Gastroesophageal sphincter (tissue), 4 donors: ENCODE data around the gene SCO2. TPM values are rescaled to one million over a fixed set of nuclear protein-coding genes. Genes with fewer than 3 reads are reported as not detected.

Experiments used
- ATAC-seq: fragments of 150-250 bp; one replicate; pipeline ENCODE4 v1.9.1; 2016; ENCODE audit warnings: mild to moderate bottlenecking, moderate library complexity
- H3K27ac ChIP-seq, 4 donors: fragments of 200-600 bp; sonication (generic) in 3 of 4; 1 replicate in 3 of 4; 2 replicates in 1 of 4; pipeline ENCODE4 v1.5.1; 2016 to 2019
- H3K27me3 ChIP-seq: fragments of 200-600 bp; sonication (generic); one replicate; pipeline ENCODE4 v1.5.1; 2019
- H3K36me3 ChIP-seq, 2 donors: fragments of 200-600 bp; sonication (generic); one replicate each; pipeline ENCODE4 v1.5.1; 2019; ENCODE audit warnings: control low read depth in 1 of 2
- H3K4me1 ChIP-seq, 3 donors: fragments of 200-600 bp; sonication (generic); 1 replicate in 2 of 3; 2 replicates in 1 of 3; pipeline ENCODE4 v1.5.1; 2016 to 2019; ENCODE audit warnings: control low read depth in 2 of 3
- H3K4me3 ChIP-seq, 2 donors: fragments of 200-600 bp; sonication (generic); one replicate each; pipeline ENCODE4 v1.5.1; 2019; ENCODE audit warnings: mild to moderate bottlenecking in 1 of 2, moderate library complexity in 1 of 2
- H3K9me3 ChIP-seq, 3 donors: fragments of 200-600 bp; sonication (generic); one replicate each; pipeline ENCODE4 v1.5.1; 2017 to 2019; ENCODE audit warnings: control low read depth in 2 of 3
- EP300 ChIP-seq: sonication (generic); formaldehyde crosslinking; IDR thresholded peaks from one replicate; pipeline ENCODE4 v1.6.1; 2017; ENCODE audit warnings: antibody characterized with exemption, mild to moderate bottlenecking
- POLR2A ChIP-seq, 2 donors: fragments of 450-650 bp; IDR thresholded peaks; one replicate each; pipeline ENCODE4 v1.6.1; 2017; ENCODE audit warnings: antibody characterized with exemption in 2 of 2, mild to moderate bottlenecking in 2 of 2, moderate library complexity in 1 of 2
- POLR2AphosphoS5 ChIP-seq: sonication (generic); formaldehyde crosslinking; IDR thresholded peaks from one replicate; pipeline ENCODE4 v1.6.1; 2017; ENCODE audit warnings: antibody characterized with exemption
- WGBS, 2 donors: methylation state at CpG; one replicate each; pipeline ENCODE4 v1.1.5; 2018; ENCODE audit warnings: low coverage in 1 of 2; 5-methylcytosine and 5-hydroxymethylcytosine counted together
- total RNA-seq, 4 donors: library from RNA; depleted of rRNA; stranded (reverse); fragments of >200 nt; gene quantifications; one replicate each; pipeline ENCODE4 v1.1.0, GENCODE V29; 2016
- TF ChIP-seq, protein P1 (sequence below), 4 experiments: fragments of 200-600 bp in 2 of 4; fragments of 450-650 bp in 2 of 4; sonication (generic) in 1 of 4; IDR thresholded peaks; one replicate each; pipeline ENCODE4 v1.5.1; 2017 to 2019; ENCODE audit warnings: antibody characterized with exemption in 4 of 4, mild to moderate bottlenecking in 2 of 4, moderate library complexity in 2 of 4

Gene SCO2
- total RNA-seq, 4 donors from 2014 or later, result 1.2 to 1.8 TPM; not detected in 2

DNA sequence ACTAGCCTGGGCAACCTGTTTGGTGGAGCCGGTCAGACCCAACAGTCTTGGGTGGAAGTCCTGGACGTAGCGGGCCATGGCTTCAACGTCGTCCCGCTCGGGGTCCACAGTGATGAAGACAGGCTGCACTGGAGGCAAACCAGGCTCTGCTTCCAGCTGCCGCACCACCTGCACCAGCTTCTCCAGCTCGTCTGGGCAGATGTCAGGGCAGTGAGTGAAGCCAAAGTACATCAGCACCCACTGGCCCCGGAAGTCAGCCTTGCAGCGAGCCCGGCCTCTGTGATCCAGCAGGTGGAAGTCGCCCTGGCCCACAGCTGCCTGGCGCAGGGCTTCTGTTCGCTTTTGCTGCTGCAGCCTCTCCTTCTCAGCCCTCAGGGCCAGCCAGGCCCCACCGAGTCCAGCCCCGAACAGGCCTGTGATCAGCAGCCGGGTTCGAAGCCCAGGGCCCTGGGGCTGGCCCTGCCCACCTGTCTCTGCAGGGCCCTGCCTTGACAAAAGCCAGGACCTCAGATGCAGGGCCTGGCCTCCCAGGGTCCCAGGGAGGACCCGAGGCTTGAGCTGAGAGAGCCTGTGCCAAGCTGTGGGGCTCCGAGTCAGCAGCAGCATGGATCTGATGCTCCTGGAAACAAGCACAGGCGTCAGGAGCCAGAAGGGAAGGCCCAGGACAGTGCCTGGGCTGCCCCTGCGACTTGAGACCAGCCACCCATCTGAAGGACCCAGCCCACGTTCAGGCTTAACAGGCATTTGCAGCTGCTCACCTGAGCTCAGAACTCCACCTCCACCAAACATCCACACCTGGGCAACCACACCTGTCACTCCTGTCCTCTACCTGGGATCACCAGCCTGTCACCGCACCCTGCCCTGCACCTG lies 1.4 kb downstream of the SCO2 start:
- no CpG with 5 or more reads among the region's 25 CpGs for WGBS, 2 donors
- ATAC-seq, result no peak
- Histone ChIP-seq H3K27ac (peak overlapping the region in 3 of 4 donors; percentile 86 to 93 (median 92)), H3K4me3 (peak overlapping the region in 1 of 2 donors; percentile 63), H3K27me3 (peaks cover under 1% of the 10 kb centered on the region), H3K36me3 (peaks cover 0 to 52% of the 10 kb centered on the region in 2 donors), H3K4me1 (peaks cover 0 to 49% (median 20%) of the 10 kb centered on the region in 3 donors), H3K9me3 (no peaks in the 10 kb centered on the region)
- TF ChIP-seq, protein P1, sequence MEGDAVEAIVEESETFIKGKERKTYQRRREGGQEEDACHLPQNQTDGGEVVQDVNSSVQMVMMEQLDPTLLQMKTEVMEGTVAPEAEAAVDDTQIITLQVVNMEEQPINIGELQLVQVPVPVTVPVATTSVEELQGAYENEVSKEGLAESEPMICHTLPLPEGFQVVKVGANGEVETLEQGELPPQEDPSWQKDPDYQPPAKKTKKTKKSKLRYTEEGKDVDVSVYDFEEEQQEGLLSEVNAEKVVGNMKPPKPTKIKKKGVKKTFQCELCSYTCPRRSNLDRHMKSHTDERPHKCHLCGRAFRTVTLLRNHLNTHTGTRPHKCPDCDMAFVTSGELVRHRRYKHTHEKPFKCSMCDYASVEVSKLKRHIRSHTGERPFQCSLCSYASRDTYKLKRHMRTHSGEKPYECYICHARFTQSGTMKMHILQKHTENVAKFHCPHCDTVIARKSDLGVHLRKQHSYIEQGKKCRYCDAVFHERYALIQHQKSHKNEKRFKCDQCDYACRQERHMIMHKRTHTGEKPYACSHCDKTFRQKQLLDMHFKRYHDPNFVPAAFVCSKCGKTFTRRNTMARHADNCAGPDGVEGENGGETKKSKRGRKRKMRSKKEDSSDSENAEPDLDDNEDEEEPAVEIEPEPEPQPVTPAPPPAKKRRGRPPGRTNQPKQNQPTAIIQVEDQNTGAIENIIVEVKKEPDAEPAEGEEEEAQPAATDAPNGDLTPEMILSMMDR (IDR thresholded peaks at IDR 0.05), result no peak
- TF ChIP-seq POLR2A (IDR thresholded peaks at IDR 0.05), result peak in 1 of 2 donors; percentile 5

DNA sequence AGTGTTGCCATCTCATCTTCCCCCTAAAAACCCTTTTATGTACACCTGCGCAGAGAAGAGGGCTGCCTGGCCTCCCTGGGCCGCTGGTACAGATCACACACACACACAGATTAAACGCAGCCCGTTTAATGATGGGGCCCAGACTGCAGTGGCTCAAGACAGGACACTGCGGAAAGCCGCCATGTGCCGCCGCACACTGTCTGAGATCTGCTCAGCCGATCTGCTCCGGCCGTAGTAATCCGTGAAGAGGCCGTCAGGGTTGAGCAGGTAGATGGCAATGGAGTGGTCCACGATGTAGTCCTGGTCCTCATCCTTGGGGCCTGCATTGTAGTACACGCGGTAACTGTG lies 2.0 kb downstream of the SCO2 start:
- no peak overlapping the region for H3K4me3 ChIP-seq
- TF ChIP-seq POLR2AphosphoS5 (no peak), EP300 (no peak), POLR2A (IDR thresholded peaks at IDR 0.05) (no peak)
- TF ChIP-seq, protein P1 (IDR thresholded peaks at IDR 0.05), result no peak
- no CpG with 5 or more reads among the region's 16 CpGs for WGBS, 2 donors
- ATAC-seq, result no peak
- H3K27me3 ChIP-seq, result no peaks in the 10 kb centered on the region
- no peaks in the 10 kb centered on the region for H3K9me3 ChIP-seq
- H3K4me1 ChIP-seq, result peaks cover 0 to 43% (median 20%) of the 10 kb centered on the region in 3 donors
- H3K27ac ChIP-seq, result no peak overlapping the region
- peaks cover 0 to 58% of the 10 kb centered on the region in 2 donors for H3K36me3 ChIP-seq

DNA sequence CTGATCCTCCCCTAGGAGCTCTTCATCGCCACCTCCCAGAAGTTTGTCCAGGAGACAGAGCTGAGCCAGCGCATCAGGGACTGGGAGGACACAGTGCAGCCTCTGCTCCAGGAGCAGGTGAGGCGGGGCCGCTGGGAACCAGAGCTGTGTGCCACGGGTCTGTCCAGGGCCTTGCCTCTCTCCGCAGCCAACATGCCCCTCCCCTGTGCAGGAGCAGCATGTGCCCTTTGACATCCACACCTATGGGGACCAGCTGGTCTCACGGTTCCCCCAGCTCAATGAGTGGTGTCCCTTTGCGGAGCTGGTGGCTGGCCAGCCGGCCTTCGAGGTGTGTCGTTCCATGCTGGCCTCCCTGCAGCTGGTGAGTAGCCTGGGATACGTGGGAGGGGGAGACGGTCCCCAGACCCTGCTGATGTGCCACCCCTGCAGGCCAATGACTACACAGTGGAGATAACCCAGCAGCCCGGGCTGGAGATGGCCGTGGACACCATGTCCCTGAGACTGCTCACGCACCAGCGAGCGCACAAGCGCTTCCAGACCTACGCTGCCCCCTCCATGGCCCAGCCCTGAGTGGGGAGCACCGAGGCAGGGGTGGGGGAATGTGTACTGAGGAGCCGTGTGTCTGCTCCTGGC lies 2.5 kb downstream of the SCO2 start:
- Histone ChIP-seq H3K4me3 (no peak overlapping the region), H3K27ac (no peak overlapping the region), H3K36me3 (peaks cover 0 to 64% of the 10 kb centered on the region in 2 donors), H3K9me3 (no peaks in the 10 kb centered on the region), H3K27me3 (no peaks in the 10 kb centered on the region), H3K4me1 (peaks cover 0 to 41% (median 20%) of the 10 kb centered on the region in 3 donors)
- 100% methylated on average over 1 of the region's 22 CpGs; no CpG with 5 or more reads in 1 of the 2 donors for WGBS, 2 donors
- TF ChIP-seq, protein P1 (IDR thresholded peaks at IDR 0.05), result no peak
- TF ChIP-seq POLR2A (IDR thresholded peaks at IDR 0.05) (no peak), POLR2AphosphoS5 (no peak), EP300 (no peak)
- ATAC-seq, result no peak

- Histone ChIP-seq H3K4me3 (no peak overlapping the region), H3K27me3 (no peaks in the 10 kb centered on the region), H3K9me3 (no peaks in the 10 kb centered on the region), H3K4me1 (peaks cover 0 to 35% (median 20%) of the 10 kb centered on the region in 3 donors), H3K27ac (no peak overlapping the region), H3K36me3 (peaks cover 0 to 70% of the 10 kb centered on the region in 2 donors)
- WGBS, 2 donors, result 86% methylated on average over 1 of the region's 15 CpGs; no CpG with 5 or more reads in 1 of the 2 donors
- ATAC-seq, result no peak
- TF ChIP-seq POLR2AphosphoS5, result no peak
Observed at GRCh38 chr22:50522208-50522805, 3.1 kb downstream of the SCO2 start.

- Histone ChIP-seq H3K9me3 (no peaks in the 10 kb centered on the region), H3K36me3 (peaks cover 0 to 76% of the 10 kb centered on the region in 2 donors), H3K27ac (no peak overlapping the region), H3K27me3 (no peaks in the 10 kb centered on the region), H3K4me3 (no peak overlapping the region), H3K4me1 (peaks cover 0 to 29% (median 15%) of the 10 kb centered on the region in 3 donors)
- WGBS, 2 donors, result no CpG with 5 or more reads among the region's 10 CpGs
- no peak for ATAC-seq
- TF ChIP-seq EP300, result no peak
- no peak for TF ChIP-seq POLR2AphosphoS5
- TF ChIP-seq POLR2A (IDR thresholded peaks at IDR 0.05), result no peak
- TF ChIP-seq, protein P1 (IDR thresholded peaks at IDR 0.05), result no peak
Observed at GRCh38 chr22:50521710-50522109, 3.7 kb downstream of the SCO2 start.
